ENCODE data around the gene C6orf141. TPM values are rescaled to one million over a fixed set of nuclear protein-coding genes. Genes with fewer than 3 reads are reported as not detected.

C6orf141 gene
- total and polyA plus RNA-seq, 2 of the 13 experiments (the other 11 are each of a cell fraction or from before 2014, with no cell fraction given) = 0.07 TPM; not detected in 1

DNA sequence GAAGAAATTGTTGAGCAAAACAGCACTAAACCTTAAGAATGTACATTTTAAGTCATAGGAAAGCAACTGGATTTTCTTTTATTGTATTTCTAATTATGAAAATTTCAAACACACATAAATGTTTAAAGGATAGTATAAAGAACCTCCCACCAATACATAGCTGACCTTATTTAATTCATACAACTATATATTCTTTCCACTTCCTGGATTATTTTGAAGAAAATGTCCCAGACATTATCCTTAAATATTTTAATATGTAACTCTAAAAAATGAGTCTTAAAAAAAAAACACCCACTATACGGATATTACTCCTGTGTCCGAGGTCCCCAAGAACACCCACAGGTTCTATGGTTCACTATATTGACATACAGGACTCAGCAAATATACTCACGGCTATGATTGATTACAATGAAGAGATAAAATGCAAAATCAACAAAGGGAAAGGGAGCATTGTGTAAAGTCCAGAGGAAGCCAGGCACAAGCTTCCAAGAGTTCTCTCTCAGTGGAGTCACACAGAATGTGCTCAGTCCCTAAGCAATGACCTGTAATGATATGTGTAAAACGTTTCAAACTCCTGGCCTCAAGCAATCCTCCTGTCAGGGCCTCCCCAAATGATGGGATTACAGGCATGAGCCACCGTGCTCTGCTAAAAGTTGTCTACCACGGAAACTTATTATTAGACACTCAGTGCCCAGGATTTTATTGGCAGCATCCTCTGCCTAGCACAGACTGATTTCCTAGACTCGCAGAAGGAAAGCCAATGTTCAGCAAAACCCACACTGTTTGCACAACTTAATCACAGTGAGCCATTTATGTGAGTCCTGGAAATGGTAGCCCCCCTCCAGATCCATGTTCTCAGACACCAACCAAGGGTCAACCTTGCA lies 27.5 kb upstream of the C6orf141 start (continued):
- TF ChIP-seq, protein P1, sequence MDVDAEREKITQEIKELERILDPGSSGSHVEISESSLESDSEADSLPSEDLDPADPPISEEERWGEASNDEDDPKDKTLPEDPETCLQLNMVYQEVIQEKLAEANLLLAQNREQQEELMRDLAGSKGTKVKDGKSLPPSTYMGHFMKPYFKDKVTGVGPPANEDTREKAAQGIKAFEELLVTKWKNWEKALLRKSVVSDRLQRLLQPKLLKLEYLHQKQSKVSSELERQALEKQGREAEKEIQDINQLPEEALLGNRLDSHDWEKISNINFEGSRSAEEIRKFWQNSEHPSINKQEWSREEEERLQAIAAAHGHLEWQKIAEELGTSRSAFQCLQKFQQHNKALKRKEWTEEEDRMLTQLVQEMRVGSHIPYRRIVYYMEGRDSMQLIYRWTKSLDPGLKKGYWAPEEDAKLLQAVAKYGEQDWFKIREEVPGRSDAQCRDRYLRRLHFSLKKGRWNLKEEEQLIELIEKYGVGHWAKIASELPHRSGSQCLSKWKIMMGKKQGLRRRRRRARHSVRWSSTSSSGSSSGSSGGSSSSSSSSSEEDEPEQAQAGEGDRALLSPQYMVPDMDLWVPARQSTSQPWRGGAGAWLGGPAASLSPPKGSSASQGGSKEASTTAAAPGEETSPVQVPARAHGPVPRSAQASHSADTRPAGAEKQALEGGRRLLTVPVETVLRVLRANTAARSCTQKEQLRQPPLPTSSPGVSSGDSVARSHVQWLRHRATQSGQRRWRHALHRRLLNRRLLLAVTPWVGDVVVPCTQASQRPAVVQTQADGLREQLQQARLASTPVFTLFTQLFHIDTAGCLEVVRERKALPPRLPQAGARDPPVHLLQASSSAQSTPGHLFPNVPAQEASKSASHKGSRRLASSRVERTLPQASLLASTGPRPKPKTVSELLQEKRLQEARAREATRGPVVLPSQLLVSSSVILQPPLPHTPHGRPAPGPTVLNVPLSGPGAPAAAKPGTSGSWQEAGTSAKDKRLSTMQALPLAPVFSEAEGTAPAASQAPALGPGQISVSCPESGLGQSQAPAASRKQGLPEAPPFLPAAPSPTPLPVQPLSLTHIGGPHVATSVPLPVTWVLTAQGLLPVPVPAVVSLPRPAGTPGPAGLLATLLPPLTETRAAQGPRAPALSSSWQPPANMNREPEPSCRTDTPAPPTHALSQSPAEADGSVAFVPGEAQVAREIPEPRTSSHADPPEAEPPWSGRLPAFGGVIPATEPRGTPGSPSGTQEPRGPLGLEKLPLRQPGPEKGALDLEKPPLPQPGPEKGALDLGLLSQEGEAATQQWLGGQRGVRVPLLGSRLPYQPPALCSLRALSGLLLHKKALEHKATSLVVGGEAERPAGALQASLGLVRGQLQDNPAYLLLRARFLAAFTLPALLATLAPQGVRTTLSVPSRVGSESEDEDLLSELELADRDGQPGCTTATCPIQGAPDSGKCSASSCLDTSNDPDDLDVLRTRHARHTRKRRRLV (CRISPR knock-in tag; IDR thresholded peaks at IDR 0.05) = 0 out of 2 replicates have a peak, but pooled peaks have one; percentile 44
- TF ChIP-seq ETV5 (CRISPR knock-in tag; IDR thresholded peaks at IDR 0.05; ENCODE audit: borderline replicate concordance) (peak; percentile 92), ZNF746 (CRISPR knock-in tag; IDR thresholded peaks at IDR 0.05) (peak; percentile 75; the same call in 1 of the 2 replicates), SP4 (CRISPR knock-in tag; IDR thresholded peaks at IDR 0.05) (0 out of 2 replicates have a peak, but pooled peaks have one; percentile 29), U2AF1 (optimal IDR thresholded peaks at IDR 0.05; ENCODE audit: low read depth, low read length) (peak; percentile 94), FOXP1 (IDR thresholded peaks at IDR 0.05) (peak; percentile 68; the same call in 1 of the 2 replicates), FOXP1 (CRISPR knock-in tag; IDR thresholded peaks at IDR 0.05) (peak; percentile 95), MAF1 (CRISPR knock-in tag; IDR thresholded peaks at IDR 0.05; ENCODE audit: borderline replicate concordance) (no peak), KAT8 (CRISPR knock-in tag; IDR thresholded peaks at IDR 0.05) (peak; percentile 80), ATRX (CRISPR knock-in tag; IDR thresholded peaks at IDR 0.05; ENCODE audit: borderline replicate concordance) (no peak), MTF1 (CRISPR knock-in tag; IDR thresholded peaks at IDR 0.05) (no peak), GATAD1 (CRISPR knock-in tag; IDR thresholded peaks at IDR 0.05) (peak; percentile 54; the same call in 1 of the 2 replicates), ZFP36 (IDR thresholded peaks at IDR 0.05; ENCODE audit: borderline replicate concordance, low read depth, low read length, partially characterized antibody) (peak; percentile 80), ZFX (CRISPR knock-in tag; IDR thresholded peaks at IDR 0.05; ENCODE audit: low read depth) (peak; percentile 55; the same call in 1 of the 2 replicates)
- TF ChIP-seq, protein P2, sequence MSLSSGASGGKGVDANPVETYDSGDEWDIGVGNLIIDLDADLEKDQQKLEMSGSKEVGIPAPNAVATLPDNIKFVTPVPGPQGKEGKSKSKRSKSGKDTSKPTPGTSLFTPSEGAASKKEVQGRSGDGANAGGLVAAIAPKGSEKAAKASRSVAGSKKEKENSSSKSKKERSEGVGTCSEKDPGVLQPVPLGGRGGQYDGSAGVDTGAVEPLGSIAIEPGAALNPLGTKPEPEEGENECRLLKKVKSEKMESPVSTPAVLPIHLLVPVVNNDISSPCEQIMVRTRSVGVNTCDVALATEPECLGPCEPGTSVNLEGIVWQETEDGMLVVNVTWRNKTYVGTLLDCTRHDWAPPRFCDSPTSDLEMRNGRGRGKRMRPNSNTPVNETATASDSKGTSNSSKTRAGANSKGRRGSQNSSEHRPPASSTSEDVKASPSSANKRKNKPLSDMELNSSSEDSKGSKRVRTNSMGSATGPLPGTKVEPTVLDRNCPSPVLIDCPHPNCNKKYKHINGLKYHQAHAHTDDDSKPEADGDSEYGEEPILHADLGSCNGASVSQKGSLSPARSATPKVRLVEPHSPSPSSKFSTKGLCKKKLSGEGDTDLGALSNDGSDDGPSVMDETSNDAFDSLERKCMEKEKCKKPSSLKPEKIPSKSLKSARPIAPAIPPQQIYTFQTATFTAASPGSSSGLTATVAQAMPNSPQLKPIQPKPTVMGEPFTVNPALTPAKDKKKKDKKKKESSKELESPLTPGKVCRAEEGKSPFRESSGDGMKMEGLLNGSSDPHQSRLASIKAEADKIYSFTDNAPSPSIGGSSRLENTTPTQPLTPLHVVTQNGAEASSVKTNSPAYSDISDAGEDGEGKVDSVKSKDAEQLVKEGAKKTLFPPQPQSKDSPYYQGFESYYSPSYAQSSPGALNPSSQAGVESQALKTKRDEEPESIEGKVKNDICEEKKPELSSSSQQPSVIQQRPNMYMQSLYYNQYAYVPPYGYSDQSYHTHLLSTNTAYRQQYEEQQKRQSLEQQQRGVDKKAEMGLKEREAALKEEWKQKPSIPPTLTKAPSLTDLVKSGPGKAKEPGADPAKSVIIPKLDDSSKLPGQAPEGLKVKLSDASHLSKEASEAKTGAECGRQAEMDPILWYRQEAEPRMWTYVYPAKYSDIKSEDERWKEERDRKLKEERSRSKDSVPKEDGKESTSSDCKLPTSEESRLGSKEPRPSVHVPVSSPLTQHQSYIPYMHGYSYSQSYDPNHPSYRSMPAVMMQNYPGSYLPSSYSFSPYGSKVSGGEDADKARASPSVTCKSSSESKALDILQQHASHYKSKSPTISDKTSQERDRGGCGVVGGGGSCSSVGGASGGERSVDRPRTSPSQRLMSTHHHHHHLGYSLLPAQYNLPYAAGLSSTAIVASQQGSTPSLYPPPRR (CRISPR knock-in tag; IDR thresholded peaks at IDR 0.05; ENCODE audit: borderline replicate concordance) = peak; percentile 99
- TF ChIP-seq, protein P3, sequence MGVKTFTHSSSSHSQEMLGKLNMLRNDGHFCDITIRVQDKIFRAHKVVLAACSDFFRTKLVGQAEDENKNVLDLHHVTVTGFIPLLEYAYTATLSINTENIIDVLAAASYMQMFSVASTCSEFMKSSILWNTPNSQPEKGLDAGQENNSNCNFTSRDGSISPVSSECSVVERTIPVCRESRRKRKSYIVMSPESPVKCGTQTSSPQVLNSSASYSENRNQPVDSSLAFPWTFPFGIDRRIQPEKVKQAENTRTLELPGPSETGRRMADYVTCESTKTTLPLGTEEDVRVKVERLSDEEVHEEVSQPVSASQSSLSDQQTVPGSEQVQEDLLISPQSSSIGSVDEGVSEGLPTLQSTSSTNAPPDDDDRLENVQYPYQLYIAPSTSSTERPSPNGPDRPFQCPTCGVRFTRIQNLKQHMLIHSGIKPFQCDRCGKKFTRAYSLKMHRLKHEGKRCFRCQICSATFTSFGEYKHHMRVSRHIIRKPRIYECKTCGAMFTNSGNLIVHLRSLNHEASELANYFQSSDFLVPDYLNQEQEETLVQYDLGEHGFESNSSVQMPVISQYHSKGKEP (CRISPR knock-in tag; IDR thresholded peaks at IDR 0.05) = no peak
- TF ChIP-seq, protein P4, sequence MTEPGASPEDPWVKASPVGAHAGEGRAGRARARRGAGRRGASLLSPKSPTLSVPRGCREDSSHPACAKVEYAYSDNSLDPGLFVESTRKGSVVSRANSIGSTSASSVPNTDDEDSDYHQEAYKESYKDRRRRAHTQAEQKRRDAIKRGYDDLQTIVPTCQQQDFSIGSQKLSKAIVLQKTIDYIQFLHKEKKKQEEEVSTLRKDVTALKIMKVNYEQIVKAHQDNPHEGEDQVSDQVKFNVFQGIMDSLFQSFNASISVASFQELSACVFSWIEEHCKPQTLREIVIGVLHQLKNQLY (CRISPR knock-in tag; IDR thresholded peaks at IDR 0.05) = peak; percentile 97

Measured in HepG2 (cell line).